ENCODE results near the gene NEDD8. TPM values are rescaled to one million over a fixed set of nuclear protein-coding genes. Genes with fewer than 3 reads are reported as not detected.

The NEDD8 gene
- total RNA-seq, 1 experiment from 2014 or later = 178 TPM

GRCh38 chr14:24172261-24172860 lies 59.8 kb downstream of the NEDD8 start:
- Histone ChIP-seq H3K4me1 (ENCODE audit: control insufficient read depth in 1 of 2, insufficient read depth in 2 of 2, low read length in 2 of 2) (no peaks in the 10 kb centered on the region), H3K36me3 (ENCODE audit: control insufficient read depth in 1 of 2, insufficient read depth in 2 of 2, low read length in 2 of 2) (no peaks in the 10 kb centered on the region), H2AFZ (ENCODE audit: low read depth, low read length, poor library complexity, severe bottlenecking) (no peak overlapping the region), H3K9me3 (ENCODE audit: control insufficient read depth in 1 of 2, insufficient read depth in 1 of 2, low read depth in 1 of 2, low read length in 2 of 2) (no peaks in the 10 kb centered on the region), H3K4me3 (replicated peaks in 1 of 2; ENCODE audit: low read depth in 1 of 2, low read length in 2 of 2) (no peak overlapping the region), H3K27me3 (ENCODE audit: insufficient read depth, low read length) (no peaks in the 10 kb centered on the region), H3K9ac (ENCODE audit: low read length) (no peak overlapping the region), H3K9me2 (ENCODE audit: insufficient read depth) (no peaks in the 10 kb centered on the region), H3K27ac (ENCODE audit: low read depth, low read length) (no peak overlapping the region), H3K4me2 (ENCODE audit: low read length) (no peak overlapping the region), H4K20me1 (ENCODE audit: insufficient read depth) (no peaks in the 10 kb centered on the region), H3K79me2 (ENCODE audit: insufficient read depth, low read length) (no peaks in the 10 kb centered on the region)
- DNase-seq (ENCODE audit: low read depth, low spot score) (no peak), ATAC-seq (no peak)
- POLR2A ChIA-PET = no interaction called here
- BruUV-seq (replicated peaks) = no TSS peak
- TF ChIP-seq FOSL1 (IDR thresholded peaks at IDR 0.05; ENCODE audit: low read depth) (no peak), YY1 (IDR thresholded peaks at IDR 0.05; ENCODE audit: extremely low read depth, insufficient replicate concordance, low read depth, low read length) (no peak), CTCF (IDR thresholded peaks at IDR 0.05 in 2 of 3, conservative IDR thresholded peaks at IDR 0.05 in 1 of 3; ENCODE audit: borderline replicate concordance in 1 of 3, insufficient read depth in 1 of 3, low read depth in 2 of 3, low read length in 2 of 3) (no peak), JUND (IDR thresholded peaks at IDR 0.05) (no peak), SIN3A (IDR thresholded peaks at IDR 0.05; ENCODE audit: low read depth) (no peak), POLR2A (IDR thresholded peaks at IDR 0.05; ENCODE audit: borderline replicate concordance, extremely low read depth, insufficient read depth, insufficient read length) (no peak), RAD21 (IDR thresholded peaks at IDR 0.05; ENCODE audit: low read depth) (no peak), SRF (IDR thresholded peaks at IDR 0.05; ENCODE audit: low read depth) (no peak), CEBPB (IDR thresholded peaks at IDR 0.05; ENCODE audit: low read depth) (no peak), CBX3 (IDR thresholded peaks at IDR 0.05; ENCODE audit: low read depth) (no peak), EZH2 (IDR thresholded peaks at IDR 0.05) (no peak), ZBTB33 (IDR thresholded peaks at IDR 0.05; ENCODE audit: extremely low read depth, insufficient replicate concordance, low read length) (no peak), SP1 (IDR thresholded peaks at IDR 0.05; ENCODE audit: low read depth) (no peak), EGR1 (IDR thresholded peaks at IDR 0.05; ENCODE audit: low read depth) (no peak), ZFX (IDR thresholded peaks at IDR 0.05) (no peak), ATF3 (IDR thresholded peaks at IDR 0.05) (no peak), POLR2AphosphoS5 (IDR thresholded peaks at IDR 0.05; ENCODE audit: low read depth, low read length) (no peak), MAX (IDR thresholded peaks at IDR 0.05) (no peak), ELF1 (IDR thresholded peaks at IDR 0.05; ENCODE audit: borderline replicate concordance, low read depth) (no peak)
- CTCF ChIA-PET = no interaction called here
- RAD21 ChIA-PET (ENCODE audit: low non-redundant PET in 1 of 2, low total read pairs in 2 of 2, uncharacterized antibody in 2 of 2, unreplicated experiment in 2 of 2) = no interaction called here
- intact Hi-C loops (cut with micrococcal nuclease) = no loop called here

All from HCT116 (cell line).